IPS DF 4.7 (cell line): ENCODE measurements around the gene ALDH4A1.

ENCODE experiments used
- DNase-seq: peaks from one replicate; pipeline ENCODE4 v3.0.0-alpha.2; 2013; ENCODE audit warnings: low spot score; ENCODE audit errors: extremely low read depth

The ALDH4A1 gene

DNA sequence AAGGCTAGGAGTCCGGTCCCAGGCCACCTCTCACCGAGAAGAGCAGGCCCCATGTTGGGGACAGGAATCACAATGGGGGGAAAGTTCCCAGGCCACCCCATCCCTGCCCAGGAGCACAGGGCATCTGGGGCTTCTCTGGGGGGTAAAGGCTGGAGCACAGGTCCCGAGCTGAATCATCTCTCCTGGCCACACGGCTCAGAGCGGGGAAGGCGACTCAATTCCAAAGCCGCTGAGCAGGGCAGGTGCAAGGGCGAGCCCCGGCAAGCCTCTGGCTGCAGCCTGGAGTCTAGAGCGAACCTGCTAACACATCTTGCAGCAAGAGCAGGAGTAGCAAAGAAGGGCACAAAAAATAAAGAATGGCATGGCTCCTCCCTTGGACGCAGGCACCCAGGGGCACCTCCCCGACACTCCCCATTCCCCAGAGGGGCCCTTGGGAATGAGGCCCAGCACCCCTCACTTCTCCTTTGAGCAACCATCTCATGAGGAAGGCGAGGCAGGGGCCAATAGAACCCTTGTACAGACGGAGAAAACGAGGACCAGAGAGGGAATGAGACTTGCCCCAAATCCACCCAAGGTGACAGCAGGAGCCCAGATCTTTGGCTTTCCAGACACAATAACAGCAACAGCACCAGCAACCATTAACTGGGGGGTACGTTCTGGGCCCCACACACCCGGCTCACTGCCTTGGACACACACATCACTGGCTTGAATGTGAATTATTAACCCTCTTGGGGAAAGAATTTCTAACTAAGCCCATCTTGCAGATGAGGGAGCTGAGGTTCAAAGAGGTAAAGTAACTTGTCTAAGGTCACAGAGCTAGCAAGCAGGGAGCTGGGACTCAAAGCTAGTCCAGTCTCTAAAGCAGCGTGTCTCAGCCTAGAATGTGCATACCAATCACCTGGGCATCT is 20.7 kb upstream of the ALDH4A1 start:
- DNase-seq: no peak

DNA sequence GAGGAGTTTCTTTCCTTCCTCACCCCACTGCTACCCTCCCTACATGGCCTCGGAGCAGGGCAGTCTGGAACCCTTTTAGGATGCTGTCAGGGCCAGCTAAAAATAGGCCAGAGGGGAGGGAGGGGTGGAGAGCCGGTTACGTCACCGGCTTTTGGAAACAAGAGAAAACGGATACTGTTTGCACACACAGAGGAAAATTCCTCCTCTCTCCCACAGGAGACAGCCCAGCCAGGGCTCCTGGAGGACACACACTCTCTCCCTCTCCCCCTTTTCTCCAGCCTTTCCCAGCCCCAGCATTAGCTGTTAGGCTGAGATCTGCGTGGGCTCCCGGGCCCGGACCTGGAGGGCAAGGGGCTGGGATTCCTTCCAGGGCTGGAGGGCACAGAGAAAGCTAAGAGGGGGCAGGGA is 20.0 kb upstream of the ALDH4A1 start:
- DNase-seq: no peak

- no peak for DNase-seq
Observed at GRCh38 chr1:18921516-18922251, 19.3 kb upstream of the ALDH4A1 start.

DNA sequence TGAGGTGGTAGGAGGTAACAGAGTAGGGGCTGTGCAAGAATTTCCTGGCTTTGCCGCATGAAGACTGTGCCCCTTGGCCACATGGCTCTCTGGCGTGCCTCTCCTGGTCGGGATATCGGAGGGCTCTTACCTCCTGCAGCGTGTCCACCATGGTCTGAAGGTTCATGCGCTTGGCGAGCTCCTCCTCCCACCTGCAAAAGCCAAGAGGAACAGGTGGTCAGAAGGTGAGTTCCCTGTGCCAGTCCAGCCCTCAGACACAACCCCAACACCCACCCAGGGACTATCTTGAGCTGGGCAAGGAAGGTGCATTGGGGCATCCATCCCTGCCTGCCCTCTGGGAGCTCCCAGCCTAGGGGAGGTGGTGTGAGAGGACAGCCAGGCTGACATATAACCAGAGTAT is 18.6 kb upstream of the ALDH4A1 start:
- no peak for DNase-seq

DNA sequence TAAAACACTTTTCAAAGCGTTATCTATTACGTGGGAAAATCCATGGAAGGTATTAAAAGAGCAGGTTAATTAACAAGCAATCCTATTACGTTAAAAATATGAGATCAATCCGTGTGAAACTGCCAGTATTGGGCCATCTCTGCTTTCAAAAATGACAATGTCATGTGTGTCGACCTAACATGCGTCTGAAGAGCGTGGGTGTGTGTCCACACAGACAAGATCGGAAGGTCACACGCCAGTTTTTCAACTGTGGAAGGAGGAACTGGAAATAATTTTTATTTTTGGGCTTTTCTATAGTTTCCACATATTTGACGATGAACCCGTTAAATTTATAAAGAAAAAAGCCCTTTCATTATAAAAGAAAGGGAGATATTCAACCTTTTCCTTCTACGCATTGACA is 17.6 kb upstream of the ALDH4A1 start:
- no peak for DNase-seq

- no peak for DNase-seq
Observed at GRCh38 chr1:18919197-18919905, 17.0 kb upstream of the ALDH4A1 start.

- DNase-seq: no peak
Observed at GRCh38 chr1:18918417-18918816, 16.1 kb upstream of the ALDH4A1 start.

- DNase-seq: no peak
Observed at GRCh38 chr1:18917071-18917799, 14.9 kb upstream of the ALDH4A1 start.

GRCh38 chr1:18915341-18915740 is 13.0 kb upstream of the ALDH4A1 start:
- DNase-seq: no peak

DNA sequence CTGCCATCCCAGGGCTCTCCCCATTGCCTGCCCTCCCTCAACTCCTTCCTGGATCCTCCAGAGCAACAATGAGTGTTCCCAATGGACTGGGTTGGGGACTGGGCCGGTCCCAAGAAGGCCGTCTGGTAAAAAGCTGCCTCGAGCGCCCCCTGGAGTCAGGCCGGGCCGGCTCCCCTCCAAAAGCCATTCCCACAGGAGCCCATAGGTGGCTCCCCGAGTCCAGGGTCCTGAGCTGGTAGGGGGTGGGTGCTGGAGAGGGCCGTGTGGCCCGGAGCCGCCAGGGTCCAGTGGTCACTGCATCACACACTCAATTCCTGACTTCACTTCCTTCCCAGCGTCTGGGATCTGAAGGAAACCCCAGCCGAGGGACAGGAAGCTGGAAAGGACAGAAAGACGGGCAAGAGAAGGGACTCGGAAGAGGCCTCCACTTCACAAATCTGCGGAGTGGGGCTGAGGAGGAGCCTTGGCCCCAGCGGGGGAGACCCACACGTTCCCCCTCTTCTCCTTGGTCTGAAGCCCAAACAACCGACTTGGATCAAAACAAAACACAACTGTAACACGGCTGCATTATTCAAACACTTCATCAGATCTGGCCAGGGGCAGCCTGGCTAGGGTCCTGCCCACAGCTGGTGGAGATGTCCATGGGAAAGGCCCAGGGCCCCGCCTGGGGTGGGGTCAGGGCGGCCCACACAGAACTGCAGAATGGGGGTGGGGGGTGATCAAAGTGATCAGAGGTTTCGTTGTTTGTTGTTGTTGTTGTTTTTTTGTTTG is 10.9 kb upstream of the ALDH4A1 start:
- no peak for DNase-seq

- no peak for DNase-seq
Observed at GRCh38 chr1:18912550-18912949, 10.2 kb upstream of the ALDH4A1 start.

- no peak for DNase-seq
Observed at GRCh38 chr1:18908911-18909771, 6.8 kb upstream of the ALDH4A1 start.

GRCh38 chr1:18907917-18908845 is 5.8 kb upstream of the ALDH4A1 start:
- DNase-seq: no peak

DNA sequence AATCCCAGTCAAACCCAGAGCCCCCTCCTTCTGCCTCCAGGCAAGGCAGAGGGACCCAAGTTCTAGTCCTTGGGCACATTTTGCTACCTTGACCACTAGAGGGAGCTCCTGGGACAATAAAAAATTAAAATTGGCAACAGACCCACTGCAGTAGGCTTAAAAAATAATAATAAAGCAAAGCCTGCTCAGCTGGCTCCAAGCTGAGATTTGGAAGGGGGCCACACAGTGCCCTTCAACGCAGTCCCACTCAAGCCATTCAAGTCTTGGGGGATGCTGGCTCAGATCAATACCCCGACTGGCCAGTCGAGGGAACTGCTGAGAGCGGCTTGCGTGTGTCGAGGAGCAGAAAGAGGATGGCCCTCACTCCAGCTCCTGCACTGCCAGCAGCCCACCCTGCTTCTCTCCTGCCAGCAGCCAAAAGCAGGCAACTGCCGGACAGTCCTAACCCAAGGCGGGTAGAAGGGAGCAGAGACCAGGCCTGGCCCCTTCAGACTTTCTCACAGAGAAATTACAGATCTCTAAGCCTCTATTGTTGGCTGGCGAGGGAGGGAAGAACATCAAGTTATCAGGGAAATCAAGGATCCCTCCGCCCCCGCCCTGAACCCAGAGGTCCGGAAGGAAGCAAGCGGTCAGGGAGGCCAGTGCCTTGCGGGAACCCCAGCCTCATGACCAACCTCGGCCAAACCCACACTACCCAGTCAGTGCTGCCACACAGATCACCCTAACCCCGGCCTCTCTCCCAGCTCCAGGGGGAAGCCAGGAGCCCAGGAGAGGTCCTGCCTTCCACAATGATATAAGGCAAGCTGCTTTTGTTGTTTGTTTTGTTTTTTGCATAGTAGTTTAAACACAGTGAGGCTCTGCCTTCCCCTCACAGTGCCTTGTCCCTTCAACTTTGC is 4.9 kb upstream of the ALDH4A1 start:
- DNase-seq: no peak

- DNase-seq: no peak
Observed at GRCh38 chr1:18903291-18903756, 969 bp upstream of the ALDH4A1 start.

DNA sequence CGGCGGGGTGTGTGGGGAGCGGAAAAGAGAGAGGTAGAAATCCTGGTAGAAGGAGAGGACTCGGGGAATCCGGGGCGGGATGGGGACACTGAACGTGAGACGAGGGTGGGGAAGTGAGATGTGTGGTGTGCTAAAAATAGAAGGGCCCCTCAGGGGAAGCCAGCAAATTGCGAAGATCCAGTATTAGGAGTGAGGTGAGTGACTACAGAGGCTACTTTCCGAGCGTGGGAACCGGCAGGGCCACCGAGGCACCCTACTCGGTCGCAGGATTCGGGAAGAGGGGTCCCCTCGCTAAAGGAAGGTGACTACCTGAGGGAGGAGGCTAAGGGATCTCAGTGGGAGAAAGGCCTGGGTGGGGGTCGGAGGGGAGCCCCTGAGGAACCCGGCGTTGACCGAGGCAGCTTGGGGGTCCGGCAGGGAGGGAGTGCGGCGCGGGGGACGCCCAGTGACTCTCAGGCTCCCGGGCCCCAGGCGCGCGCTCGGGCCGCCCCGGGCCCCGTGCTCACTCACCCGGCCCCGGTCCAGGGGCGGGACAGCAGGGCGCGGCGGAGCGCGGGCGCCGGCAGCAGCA is 318 bp downstream of the ALDH4A1 start:
- no peak for DNase-seq
